H1 (cell line): ENCODE results near the gene PRR36. TPM values are rescaled to one million over a fixed set of nuclear protein-coding genes. Genes with fewer than 3 reads are reported as not detected.

Experiments used
- CTCF ChIA-PET: fragments of 300-600 bp; sonication (Branson Sonifier 250); formaldehyde crosslinking; loops from one replicate; lab custom pipeline; 2021; ENCODE audit not compliant: partially characterized antibody; lab: Charles Lee
- POLR2A ChIA-PET: fragments of 300-600 bp; sonication (Branson Sonifier 250); formaldehyde crosslinking; loops from one replicate; lab custom pipeline; 2021; ENCODE audit warnings: inconsistent platforms; ENCODE audit not compliant: partially characterized antibody; lab: Charles Lee
- DNase-seq, 2 experiments: peaks; one replicate each; pipeline versions ENCODE4 v3.0.0 to v3.0.0-alpha.2; 2010 to 2022; ENCODE audit warnings: low spot score in 2 of 2, low read depth in 1 of 2, mixed read lengths in 1 of 2
- FAIRE-seq: peaks from 2 replicates; lab custom pipeline; 2011; peaks lifted over from hg19 to GRCh38; lab: Jason Lieb, UNC
- H2AFZ ChIP-seq: 2 replicates; pipeline ENCODE4 v1.8.1; 2012; ENCODE audit warnings: low read length, inconsistent platforms
- H2AK5ac ChIP-seq: 2 replicates; pipeline ENCODE4 v1.6.1; 2013; ENCODE audit warnings: low read depth, low read length
- H2BK120ac ChIP-seq: replicated peaks from 2 replicates; pipeline ENCODE3; 2013; ENCODE audit warnings: low read depth, low read length, inconsistent platforms
- H2BK12ac ChIP-seq: 2 replicates; pipeline ENCODE4 v1.6.1; 2013; ENCODE audit warnings: low read depth, low read length
- H2BK15ac ChIP-seq: 2 replicates; pipeline ENCODE4 v1.6.1; 2013; ENCODE audit warnings: low read length
- H2BK20ac ChIP-seq: 2 replicates; pipeline ENCODE4 v1.6.1; 2013; ENCODE audit warnings: low read length
- H2BK5ac ChIP-seq: 2 replicates; pipeline ENCODE4 v1.6.1; 2013; ENCODE audit warnings: low read depth, low read length
- H3K14ac ChIP-seq: 2 replicates; pipeline ENCODE4 v1.6.1; 2013; ENCODE audit warnings: inconsistent platforms; ENCODE audit not compliant: insufficient read length
- H3K18ac ChIP-seq: 2 replicates; pipeline ENCODE4 v1.6.1; 2013; ENCODE audit warnings: low read length; ENCODE audit errors: extremely low read depth
- H3K23ac ChIP-seq: 2 replicates; pipeline ENCODE4 v1.6.1; 2013; ENCODE audit warnings: inconsistent platforms; ENCODE audit not compliant: insufficient read length
- H3K23me2 ChIP-seq: 2 replicates; pipeline ENCODE4 v1.6.1; 2013; ENCODE audit warnings: low read depth, low read length
- H3K27ac ChIP-seq: 2 replicates; pipeline ENCODE4 v1.6.1; 2011; ENCODE audit warnings: low read depth, low read length, inconsistent platforms
- H3K27me3 ChIP-seq, 4 experiments: replicated peaks in 1 of 4; 1 replicate in 1 of 4; 2 replicates in 3 of 4; pipeline versions ENCODE4 v1.6.1 to v1.8.1; 2011 to 2013; ENCODE audit warnings: low read length in 3 of 4, mild to moderate bottlenecking in 3 of 4, inconsistent platforms in 2 of 4, mixed read lengths in 2 of 4, moderate library complexity in 1 of 4; ENCODE audit not compliant: control insufficient read depth in 3 of 4, insufficient read depth in 3 of 4; ENCODE audit errors: extremely low read depth in 1 of 4
- H3K36me3 ChIP-seq, 4 experiments: 2 replicates each; pipeline versions ENCODE4 v1.6.1 to v1.8.1; 2011 to 2013; ENCODE audit warnings: mild to moderate bottlenecking in 4 of 4, low read length in 3 of 4, moderate library complexity in 2 of 4, control low read depth in 1 of 4, inconsistent platforms in 1 of 4; ENCODE audit not compliant: insufficient read depth in 4 of 4, control insufficient read depth in 2 of 4
- H3K4ac ChIP-seq: replicated peaks from 2 replicates; pipeline ENCODE3; 2013; ENCODE audit warnings: low read length, low read depth, mixed read lengths, inconsistent platforms; ENCODE audit not compliant: insufficient read length
- H3K4me1 ChIP-seq, 4 experiments: replicated peaks in 1 of 4; 1 replicate in 1 of 4; 2 replicates in 3 of 4; pipeline versions ENCODE4 v1.6.1 to v1.8.1; 2011 to 2013; ENCODE audit warnings: low read length in 3 of 4, inconsistent platforms in 2 of 4, mixed read lengths in 1 of 4; ENCODE audit not compliant: insufficient read depth in 4 of 4, control insufficient read depth in 3 of 4
- H3K4me2 ChIP-seq, 2 experiments: 2 replicates each; pipeline versions ENCODE4 v1.6.1 to v1.8.1; 2011 to 2013; ENCODE audit warnings: low read depth in 2 of 2, low read length in 2 of 2, control low read depth in 1 of 2, inconsistent platforms in 1 of 2, mild to moderate bottlenecking in 1 of 2; ENCODE audit not compliant: insufficient read depth in 1 of 2
- H3K4me3 ChIP-seq, 4 experiments: fragments of 200-600, 300-600 bp in 1 of 4; sonication (generic), shearing (Covaris generic), sonication (Bioruptor Twin) in 1 of 4; 2 replicates each; pipeline versions ENCODE4 v1.5.1 to v1.8.1; 2011 to 2016; ENCODE audit warnings: low read length in 4 of 4, low read depth in 3 of 4, control low read depth in 2 of 4, inconsistent platforms in 2 of 4, mild to moderate bottlenecking in 2 of 4, mixed read lengths in 1 of 4, moderate library complexity in 1 of 4; ENCODE audit not compliant: insufficient read depth in 2 of 4; ENCODE audit errors: extremely low read depth in 1 of 4
- H3K56ac ChIP-seq: replicated peaks from 2 replicates; pipeline ENCODE3; 2013; ENCODE audit warnings: low read depth, mild to moderate bottlenecking, mixed read lengths, low read length, inconsistent platforms; ENCODE audit not compliant: insufficient read length
- H3K79me1 ChIP-seq: 2 replicates; pipeline ENCODE4 v1.6.1; 2013; ENCODE audit warnings: low read depth, low read length, control low read depth
- H3K79me2 ChIP-seq, 2 experiments: 2 replicates each; pipeline versions ENCODE4 v1.6.1 to v1.8.1; 2012 to 2013; ENCODE audit warnings: low read length in 2 of 2, mild to moderate bottlenecking in 2 of 2, inconsistent platforms in 1 of 2; ENCODE audit not compliant: insufficient read depth in 2 of 2, control insufficient read depth in 1 of 2
- H3K9ac ChIP-seq, 4 experiments: replicated peaks in 1 of 4; 1 replicate in 1 of 4; 2 replicates in 3 of 4; pipeline versions ENCODE4 v1.6.1 to v1.8.1; 2011 to 2013; ENCODE audit warnings: low read depth in 3 of 4, low read length in 3 of 4, control low read depth in 2 of 4, mild to moderate bottlenecking in 2 of 4, moderate library complexity in 2 of 4, inconsistent platforms in 1 of 4; ENCODE audit errors: extremely low read depth in 1 of 4
- H3K9me3 ChIP-seq, 2 experiments: 2 replicates each; pipeline versions ENCODE4 v1.6.1 to v1.8.1; 2012 to 2013; ENCODE audit warnings: mild to moderate bottlenecking in 2 of 2, moderate library complexity in 2 of 2, control low read depth in 1 of 2, inconsistent platforms in 1 of 2, low read depth in 1 of 2, low read length in 1 of 2, mixed read lengths in 1 of 2; ENCODE audit not compliant: insufficient read depth in 2 of 2
- H4K20me1 ChIP-seq, 2 experiments: replicated peaks in 1 of 2; 2 replicates each; pipeline versions ENCODE3 to v1.8.1; 2011 to 2013; ENCODE audit warnings: inconsistent platforms in 2 of 2, low read length in 2 of 2, mild to moderate bottlenecking in 1 of 2; ENCODE audit not compliant: insufficient read depth in 2 of 2, control insufficient read depth in 1 of 2
- H4K5ac ChIP-seq: 2 replicates; pipeline ENCODE4 v1.6.1; 2013; ENCODE audit warnings: low read length, low read depth, mixed read lengths, inconsistent platforms; ENCODE audit not compliant: insufficient read length
- H4K8ac ChIP-seq: 2 replicates; pipeline ENCODE4 v1.8.0; 2013; ENCODE audit warnings: mild to moderate bottlenecking, moderate library complexity, low read length, inconsistent platforms; ENCODE audit not compliant: insufficient read depth; ENCODE audit errors: extremely low read depth
- H4K91ac ChIP-seq: replicated peaks from 2 replicates; pipeline ENCODE3; 2013; ENCODE audit warnings: low read length, mixed read lengths, inconsistent platforms; ENCODE audit not compliant: insufficient read length
- CHD2 ChIP-seq: IDR thresholded peaks from 2 replicates; pipeline ENCODE4 v1.6.1; 2012; ENCODE audit warnings: low read length, improper control_type of control experiment
- EZH2 ChIP-seq: fragments of 200-600 bp; sonication (generic); IDR thresholded peaks from 2 replicates; pipeline ENCODE4 v1.7.1; 2012; ENCODE audit warnings: low read depth, mild to moderate bottlenecking, moderate library complexity, low read length, inconsistent platforms; ENCODE audit not compliant: severe bottlenecking
- GTF2F1 ChIP-seq: IDR thresholded peaks from 2 replicates; pipeline ENCODE4 v1.6.1; 2012; ENCODE audit warnings: low read depth, low read length, improper control_type of control experiment, borderline replicate concordance
- JUND ChIP-seq: IDR thresholded peaks from 2 replicates; pipeline ENCODE4 v1.6.1; 2011; ENCODE audit warnings: mild to moderate bottlenecking, improper control_type of control experiment, low read length
- NANOG ChIP-seq: IDR thresholded peaks from 2 replicates; pipeline ENCODE4 v1.6.1; 2011; ENCODE audit warnings: low read length, low read depth, mild to moderate bottlenecking, inconsistent platforms; ENCODE audit not compliant: insufficient read depth, poor library complexity, severe bottlenecking
- RBBP5 ChIP-seq: IDR thresholded peaks from 2 replicates; pipeline ENCODE4 v1.7.1; 2012; ENCODE audit warnings: low read depth, mild to moderate bottlenecking, inconsistent platforms, low read length, moderate library complexity, borderline replicate concordance
- TAF7 ChIP-seq: optimal IDR thresholded peaks from 2 replicates; pipeline ENCODE3; 2011; ENCODE audit warnings: low read depth, mild to moderate bottlenecking, inconsistent platforms, low read length, moderate library complexity, borderline replicate concordance
- WGBS, 2 experiments: shearing (Covaris generic) in 1 of 2; methylation state at CpG; one replicate each; pipeline versions ENCODE4 v1.1.6 to v1.1.7; 2013 to 2015; ENCODE audit warnings: low lambda C conversion rate in 2 of 2, mixed read lengths in 2 of 2, inconsistent platforms in 1 of 2, low coverage in 1 of 2, missing lambda C conversion rate in 1 of 2; ENCODE audit not compliant: insufficient replicate concordance in 2 of 2, insufficient coverage in 1 of 2, insufficient read length in 1 of 2; ENCODE audit errors: extremely low coverage in 1 of 2, missing lambda C conversion rate in 1 of 2; 5-methylcytosine and 5-hydroxymethylcytosine counted together
- polyA plus RNA-seq, 7 experiments: library from polyadenylated mRNA; depleted of rRNA in 3 of 7; stranded (reverse) in 5 of 7; unstranded in 2 of 7; fragments of >200 nt in 5 of 7; fragments of 200-250 nt in 2 of 7; gene quantifications; 1 replicate in 5 of 7; 2 replicates in 1 of 7; 4 replicates in 1 of 7; pipeline versions ENCODE4 v1.2.1 to v1.2.3, GENCODE V29; 2011 to 2013; ENCODE audit warnings: missing spikeins in 2 of 7, mixed read lengths in 2 of 7
- total RNA-seq: library from RNA; stranded (reverse); fragmentation: NEBNext Ultra II Directional; extraction: Animal tissue kit (Norgen Biotek cat#: 25700); gene quantifications from 2 replicates; pipeline ENCODE4 v1.2.1, GENCODE V29; 2021
- TF ChIP-seq, protein P1 (sequence below), 3 experiments: IDR thresholded peaks; 1 replicate in 2 of 3; 2 replicates in 1 of 3; pipeline versions ENCODE4 v1.5.1 to v1.6.1; 2011; ENCODE audit warnings: low read length in 3 of 3, mild to moderate bottlenecking in 3 of 3, inconsistent platforms in 2 of 3, low read depth in 1 of 3, moderate library complexity in 1 of 3; ENCODE audit not compliant: insufficient read depth in 1 of 3; ENCODE audit errors: control extremely low read depth in 1 of 3

Gene PRR36
- total and polyA plus RNA-seq, 2 of the 8 experiments (the other 6 are each of a cell fraction or from before 2014, with no cell fraction given): 1.6 to 23.9 TPM

GRCh38 chr19:7823686-7824301, 50.4 kb downstream of the PRR36 start:
- no peak overlapping the region for H3K27ac ChIP-seq
- H2AK5ac ChIP-seq: no peak overlapping the region
- TF ChIP-seq, protein P1, sequence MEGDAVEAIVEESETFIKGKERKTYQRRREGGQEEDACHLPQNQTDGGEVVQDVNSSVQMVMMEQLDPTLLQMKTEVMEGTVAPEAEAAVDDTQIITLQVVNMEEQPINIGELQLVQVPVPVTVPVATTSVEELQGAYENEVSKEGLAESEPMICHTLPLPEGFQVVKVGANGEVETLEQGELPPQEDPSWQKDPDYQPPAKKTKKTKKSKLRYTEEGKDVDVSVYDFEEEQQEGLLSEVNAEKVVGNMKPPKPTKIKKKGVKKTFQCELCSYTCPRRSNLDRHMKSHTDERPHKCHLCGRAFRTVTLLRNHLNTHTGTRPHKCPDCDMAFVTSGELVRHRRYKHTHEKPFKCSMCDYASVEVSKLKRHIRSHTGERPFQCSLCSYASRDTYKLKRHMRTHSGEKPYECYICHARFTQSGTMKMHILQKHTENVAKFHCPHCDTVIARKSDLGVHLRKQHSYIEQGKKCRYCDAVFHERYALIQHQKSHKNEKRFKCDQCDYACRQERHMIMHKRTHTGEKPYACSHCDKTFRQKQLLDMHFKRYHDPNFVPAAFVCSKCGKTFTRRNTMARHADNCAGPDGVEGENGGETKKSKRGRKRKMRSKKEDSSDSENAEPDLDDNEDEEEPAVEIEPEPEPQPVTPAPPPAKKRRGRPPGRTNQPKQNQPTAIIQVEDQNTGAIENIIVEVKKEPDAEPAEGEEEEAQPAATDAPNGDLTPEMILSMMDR (IDR thresholded peaks at IDR 0.05; ENCODE audit: control extremely low read depth in 1 of 3, insufficient read depth in 1 of 3, low read depth in 1 of 3, low read length in 3 of 3): no peak
- no peak for TF ChIP-seq RBBP5
- no peak for TF ChIP-seq GTF2F1
- no peak for TF ChIP-seq NANOG
- no peak for TF ChIP-seq CHD2
- no peak for TF ChIP-seq EZH2
- no peak for TF ChIP-seq TAF7
- TF ChIP-seq JUND: no peak
- no peak overlapping the region for H2BK15ac ChIP-seq
- no peak overlapping the region for H2BK5ac ChIP-seq
- H3K27me3 ChIP-seq: 0 out of 7 replicates have a peak, but pooled peaks cover 0 to 3% (median 2%) of the 10 kb centered on the region in 4 experiments
- H2AFZ ChIP-seq: no peak overlapping the region
- 0 out of 4 replicates have a peak, but pooled peaks cover 0 to under 1% of the 10 kb centered on the region in 2 experiments for H3K9me3 ChIP-seq
- H3K18ac ChIP-seq: no peak overlapping the region
- H4K91ac ChIP-seq: no peak overlapping the region
- H3K14ac ChIP-seq: no peak overlapping the region
- H3K9ac ChIP-seq: no peak overlapping the region
- no peaks in the 10 kb centered on the region for H3K79me2 ChIP-seq
- no peak overlapping the region for H4K8ac ChIP-seq
- no peak overlapping the region for H3K56ac ChIP-seq
- ChIA-PET POLR2A (no interaction called here), CTCF (no interaction called here)
- 86% methylated on average over 8 of the region's 9 CpGs; no CpG with 5 or more reads in 1 of the 2 experiments for WGBS, 2 experiments
- no peak overlapping the region for H2BK20ac ChIP-seq
- FAIRE-seq (no peak), DNase-seq (no peak)
- H4K20me1 ChIP-seq: no peaks in the 10 kb centered on the region
- H3K4ac ChIP-seq: no peak overlapping the region
- no peak overlapping the region for H2BK12ac ChIP-seq
- peaks cover 0 to under 1% (median 0%) of the 10 kb centered on the region in 4 experiments; a peak in 2 of 7 replicates for H3K4me1 ChIP-seq
- no peak overlapping the region for H3K23ac ChIP-seq
- H2BK120ac ChIP-seq: no peak overlapping the region
- H3K36me3 ChIP-seq: no peaks in the 10 kb centered on the region; a peak in 1 of 8 replicates
- H4K5ac ChIP-seq: no peak overlapping the region
- no peaks in the 10 kb centered on the region for H3K79me1 ChIP-seq
- no peak overlapping the region for H3K4me3 ChIP-seq
- H3K23me2 ChIP-seq: no peaks in the 10 kb centered on the region
- no peak overlapping the region for H3K4me2 ChIP-seq
